Calu3 (cell line): ENCODE data around the gene KCNK5. TPM values are rescaled to one million over a fixed set of nuclear protein-coding genes. Genes with fewer than 3 reads are reported as not detected.

Source experiments
- BruUV-seq: library from RNA; stranded (reverse); fragments of 400-500 nt; replicated peaks from 2 replicates; lab custom pipeline; 2021; lab: Mats Ljungman, UMichigan
- CTCF ChIA-PET: fragments of 300-600 bp; sonication (Branson Sonifier 250); formaldehyde crosslinking; loops from one replicate; lab custom pipeline; 2022; ENCODE audit warnings: antibody characterized with exemption; lab: Charles Lee
- DNase-seq: peaks from one replicate; pipeline ENCODE4 v3.0.0; 2022
- H3K27ac Mint-ChIP-seq: one replicate; pipeline ENCODE4 v1.8.0; 2022; ENCODE audit warnings: mixed read lengths; ENCODE audit not compliant: unreplicated experiment
- H3K27me3 Mint-ChIP-seq: one replicate; pipeline ENCODE4 v1.8.0; 2022; ENCODE audit warnings: mixed read lengths; ENCODE audit not compliant: unreplicated experiment
- H3K36me3 Mint-ChIP-seq: one replicate; pipeline ENCODE4 v1.8.0; 2022; ENCODE audit warnings: mild to moderate bottlenecking, moderate library complexity, mixed read lengths; ENCODE audit not compliant: insufficient read depth, unreplicated experiment
- H3K4me1 Mint-ChIP-seq: one replicate; pipeline ENCODE4 v1.8.0; 2022; ENCODE audit warnings: mild to moderate bottlenecking, low read depth, mixed read lengths; ENCODE audit not compliant: unreplicated experiment
- H3K4me3 Mint-ChIP-seq: one replicate; pipeline ENCODE4 v1.8.0; 2022; ENCODE audit warnings: mild to moderate bottlenecking, low read depth, moderate library complexity, mixed read lengths; ENCODE audit not compliant: unreplicated experiment
- H3K9me3 Mint-ChIP-seq: one replicate; pipeline ENCODE4 v1.8.0; 2022; ENCODE audit warnings: low read depth, mixed read lengths; ENCODE audit not compliant: unreplicated experiment
- CTCF ChIP-seq: fragments of 200-600 bp; IDR thresholded peaks from one replicate; pipeline ENCODE4 v1.8.0; 2022; ENCODE audit warnings: antibody characterized with exemption; ENCODE audit not compliant: unreplicated experiment
- intact Hi-C: fragments of 100-400 bp; cut with micrococcal nuclease; formaldehyde crosslinking; loops from one replicate; pipeline ENCODE4 v1.10.0; 2022; ENCODE audit not compliant: unreplicated experiment
- total RNA-seq: library from RNA; stranded (reverse); gene quantifications from 2 replicates; pipeline ENCODE4 v1.2.3, GENCODE V29; 2022

KCNK5 gene
- total RNA-seq, 1 experiment from 2014 or later = 62.4 TPM

- intact Hi-C loops = no loop called here
- CTCF ChIA-PET = no interaction called here
- no peak for DNase-seq
- no peak overlapping the region for H3K27ac Mint-ChIP-seq
- H3K4me3 Mint-ChIP-seq = no peak overlapping the region
- BruUV-seq = no TSS peak
- H3K9me3 Mint-ChIP-seq = no peaks in the 10 kb centered on the region
- peaks cover 28% of the 10 kb centered on the region for H3K27me3 Mint-ChIP-seq
- H3K36me3 Mint-ChIP-seq = no peaks in the 10 kb centered on the region
- TF ChIP-seq CTCF = no peak
- no peaks in the 10 kb centered on the region for H3K4me1 Mint-ChIP-seq
Measured at GRCh38 chr6:39260953-39261352, 31.7 kb upstream of the KCNK5 start.

GRCh38 chr6:39260456-39260855 is 31.2 kb upstream of the KCNK5 start:
- no peak for TF ChIP-seq CTCF
- no peak for DNase-seq
- no TSS peak for BruUV-seq
- Mint-ChIP-seq H3K27ac (no peak overlapping the region), H3K9me3 (no peaks in the 10 kb centered on the region), H3K36me3 (no peaks in the 10 kb centered on the region), H3K27me3 (peaks cover 28% of the 10 kb centered on the region), H3K4me3 (no peak overlapping the region), H3K4me1 (no peaks in the 10 kb centered on the region)
- CTCF ChIA-PET = interaction anchor here (0.7 to 1.3 kb wide), 2 partner anchors 20 to 53 kb away, joined by 3 to 4 read pairs; no protein-coding TSS in a partner anchor
- intact Hi-C loops = no loop called here

GRCh38 chr6:39256294-39256940 is 27.1 kb upstream of the KCNK5 start:
- Mint-ChIP-seq H3K9me3 (peaks cover 14% of the 10 kb centered on the region), H3K27ac (no peak overlapping the region), H3K36me3 (no peaks in the 10 kb centered on the region), H3K4me3 (no peak overlapping the region), H3K27me3 (peaks cover 42% of the 10 kb centered on the region), H3K4me1 (no peaks in the 10 kb centered on the region)
- CTCF ChIA-PET = interaction anchor here (0.7 kb wide), 1 partner anchor 35 kb away, joined by 3 read pairs; no protein-coding TSS in a partner anchor
- DNase-seq = no peak
- intact Hi-C loops = no loop called here
- BruUV-seq = no TSS peak
- no peak for TF ChIP-seq CTCF

- Mint-ChIP-seq H3K9me3 (peaks cover 14% of the 10 kb centered on the region), H3K4me3 (no peak overlapping the region), H3K27me3 (peaks cover 41% of the 10 kb centered on the region)
Measured at GRCh38 chr6:39254999-39255535, 25.8 kb upstream of the KCNK5 start.

More at GRCh38 chr6:39254999-39255535, 25.8 kb upstream of the KCNK5 start:
- no TSS peak for BruUV-seq
- intact Hi-C loops = no loop called here
- no peak for TF ChIP-seq CTCF
- H3K4me1 Mint-ChIP-seq = no peaks in the 10 kb centered on the region
- DNase-seq = no peak
- CTCF ChIA-PET = no interaction called here
- H3K36me3 Mint-ChIP-seq = no peaks in the 10 kb centered on the region
- no peak overlapping the region for H3K27ac Mint-ChIP-seq
